Activated CD4-positive, alpha-beta T cell treated with anti-CD3 and anti-CD28 coated beads, Interleukin-2, amount 10 ng/mL, durations not matched to agents 7 days and 5 days (primary cell): Measurements from ENCODE around the gene SPACDR. TPM values are rescaled to one million over a fixed set of nuclear protein-coding genes. Genes with fewer than 3 reads are reported as not detected.
"Not testable (repeated sequence)": the region's sequence is repeated elsewhere in the genome, so short reads cannot be mapped to it uniquely, and the experiment has no call there.

Experiments
- CTCF ChIA-PET: fragments of 350-600 bp; sonication (Branson Sonifier 250); formaldehyde crosslinking; loops from one replicate; lab custom pipeline; 2021; ENCODE audit warnings: antibody characterized with exemption; lab: Charles Lee
- POLR2A ChIA-PET: fragments of 350-600 bp; sonication (Branson Sonifier 250); formaldehyde crosslinking; loops from one replicate; lab custom pipeline; 2021; ENCODE audit warnings: antibody characterized with exemption; lab: Charles Lee
- DNase-seq: peaks from one replicate; pipeline ENCODE4 v3.0.0-alpha.2; 2020
- H3K27ac Mint-ChIP-seq: one replicate; pipeline ENCODE4 v1.8.0; 2021; ENCODE audit warnings: mild to moderate bottlenecking, moderate library complexity, mixed read lengths
- H3K27me3 Mint-ChIP-seq: one replicate; pipeline ENCODE4 v1.8.0; 2021; ENCODE audit warnings: mixed read lengths
- H3K36me3 Mint-ChIP-seq: one replicate; pipeline ENCODE4 v1.8.0; 2021; ENCODE audit warnings: low read depth, mixed read lengths
- H3K4me1 Mint-ChIP-seq: one replicate; pipeline ENCODE4 v1.8.0; 2021; ENCODE audit warnings: mixed read lengths
- H3K4me3 Mint-ChIP-seq: one replicate; pipeline ENCODE4 v1.8.0; 2021; ENCODE audit warnings: mild to moderate bottlenecking, moderate library complexity, mixed read lengths
- H3K9me3 Mint-ChIP-seq: one replicate; pipeline ENCODE4 v1.8.0; 2021; ENCODE audit warnings: mixed read lengths
- total RNA-seq, 2 experiments: library from RNA; stranded (reverse); gene quantifications; one replicate each; pipeline ENCODE4 v1.2.3, GENCODE V29; 2021

The SPACDR gene, protein sequence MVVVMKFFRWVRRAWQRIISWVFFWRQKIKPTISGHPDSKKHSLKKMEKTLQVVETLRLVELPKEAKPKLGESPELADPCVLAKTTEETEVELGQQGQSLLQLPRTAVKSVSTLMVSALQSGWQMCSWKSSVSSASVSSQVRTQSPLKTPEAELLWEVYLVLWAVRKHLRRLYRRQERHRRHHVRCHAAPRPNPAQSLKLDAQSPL
- total RNA-seq: 1 to 10 TPM; 3.0 to 4.1 TPM

GRCh38 chr7:100464210-100464660, at the start of gene SPACDR:
Gene SPACDR (minus strand): TSS chr7:100464260. CDS start chr7:100464025, 235 bp downstream.
- Mint-ChIP-seq H3K9me3 (no peaks in the 10 kb centered on the region), H3K4me1 (peaks cover 2% of the 10 kb centered on the region), H3K4me3 (no peak within 1 kb of the TSS), H3K27ac (no peak within 1 kb of the TSS), H3K27me3 (no peaks in the 10 kb centered on the region), H3K36me3 (peaks cover 29% of the 10 kb centered on the region)
- CTCF ChIA-PET: interaction anchor here (1.0 to 1.7 kb wide), 5 partner anchors 9 to 102 kb away, joined by 3 to 5 read pairs (median 3); no protein-coding TSS in a partner anchor
- POLR2A ChIA-PET: no interaction called here
- no peak for DNase-seq

DNA sequence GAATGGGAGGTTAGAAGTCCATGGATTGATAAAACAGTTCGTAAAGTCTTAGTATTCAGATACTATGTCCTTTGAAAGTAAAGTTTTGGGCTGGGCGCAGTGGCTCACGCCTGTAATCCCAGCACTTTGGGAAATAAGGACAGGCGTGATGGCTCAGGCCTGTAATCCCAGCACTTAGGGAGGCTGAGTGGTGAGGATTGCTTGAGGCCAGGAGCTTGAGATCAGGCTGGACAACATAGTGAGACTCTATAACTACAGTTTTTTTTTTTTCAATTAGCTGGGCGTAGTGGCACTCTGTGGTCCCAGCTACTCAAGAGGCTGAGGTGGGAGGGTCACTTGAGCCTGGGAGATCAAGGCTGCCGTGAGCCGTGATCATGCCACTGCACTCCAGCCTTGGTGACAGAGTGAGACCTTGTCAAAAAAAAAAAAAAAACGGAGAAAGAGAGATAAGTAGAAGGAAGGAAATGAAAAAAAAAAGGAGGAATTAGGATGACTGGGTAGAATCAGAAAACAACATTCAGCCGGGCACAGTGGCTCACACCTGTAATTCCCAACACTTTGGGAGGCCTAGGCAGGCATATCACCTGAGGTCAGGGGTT, 49.3 kb upstream of the SPACDR start:
- ChIA-PET CTCF (interaction anchor here (0.7 to 1.4 kb wide), 2 partner anchors 46 to 278 kb away, joined by 3 to 5 read pairs; no protein-coding TSS in a partner anchor), POLR2A (no interaction called here)
- no peak overlapping the region for H3K4me3 Mint-ChIP-seq

GRCh38 chr7:100510437-100511239, 46.6 kb upstream of the SPACDR start:
- ChIA-PET POLR2A (no interaction called here), CTCF (no interaction called here)
- H3K4me3 Mint-ChIP-seq: no peak overlapping the region
- DNase-seq: no peak
- peaks cover 11% of the 10 kb centered on the region for H3K4me1 Mint-ChIP-seq
- peaks cover 6% of the 10 kb centered on the region for H3K27me3 Mint-ChIP-seq
- H3K36me3 Mint-ChIP-seq: no peaks in the 10 kb centered on the region
- H3K9me3 Mint-ChIP-seq: no peaks in the 10 kb centered on the region
- H3K27ac Mint-ChIP-seq: no peak overlapping the region

More for the DNA sequence above, 49.3 kb upstream of the SPACDR start:
- Mint-ChIP-seq H3K4me1 (peaks cover 28% of the 10 kb centered on the region), H3K27me3 (peaks cover 4% of the 10 kb centered on the region), H3K36me3 (no peaks in the 10 kb centered on the region), H3K9me3 (no peaks in the 10 kb centered on the region), H3K27ac (no peak overlapping the region)
- no peak for DNase-seq

DNA sequence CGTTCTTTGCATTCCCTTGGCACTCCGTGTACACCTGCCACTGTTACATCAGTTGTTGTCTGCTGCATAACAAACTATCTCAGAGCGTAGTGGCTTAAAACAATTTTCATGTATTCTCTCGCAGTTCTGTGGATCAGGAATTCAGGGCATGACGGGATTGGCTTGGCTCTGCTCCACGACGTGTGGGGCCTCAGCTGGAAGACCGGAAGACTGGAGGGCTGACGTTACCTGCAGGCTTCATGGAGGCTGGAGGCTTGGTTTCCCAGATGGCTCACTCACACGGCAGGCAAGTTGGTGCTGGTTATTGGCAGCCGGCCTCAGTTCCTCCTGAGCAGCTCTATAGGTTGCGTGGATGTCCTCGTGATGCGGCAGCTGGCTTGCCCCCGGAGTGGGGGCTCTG, 45.2 kb upstream of the SPACDR start:
- Mint-ChIP-seq H3K36me3 (no peaks in the 10 kb centered on the region), H3K4me3 (no peak overlapping the region), H3K9me3 (no peaks in the 10 kb centered on the region), H3K27ac (no peak overlapping the region), H3K4me1 (peaks cover 2% of the 10 kb centered on the region), H3K27me3 (peaks cover 6% of the 10 kb centered on the region)
- CTCF ChIA-PET: interaction anchor here (1.1 kb wide), 1 partner anchor 16 kb away, joined by 3 read pairs; no protein-coding TSS in a partner anchor
- POLR2A ChIA-PET: no interaction called here
- DNase-seq: no peak

GRCh38 chr7:100506356-100506923, 42.4 kb upstream of the SPACDR start:
- Mint-ChIP-seq H3K4me3 (no peak overlapping the region), H3K9me3 (no peaks in the 10 kb centered on the region), H3K27me3 (peaks cover 6% of the 10 kb centered on the region), H3K36me3 (no peaks in the 10 kb centered on the region), H3K27ac (no peak overlapping the region), H3K4me1 (no peaks in the 10 kb centered on the region)
- ChIA-PET CTCF (interaction anchor here (0.6 to 1.0 kb wide), 4 partner anchors 9 to 420 kb away, joined by 3 to 7 read pairs (median 3); no protein-coding TSS in a partner anchor), POLR2A (no interaction called here)
- DNase-seq: no peak

- no peaks in the 10 kb centered on the region for H3K4me1 Mint-ChIP-seq
- CTCF ChIA-PET: interaction anchor here (0.6 to 1.5 kb wide), 3 partner anchors 22 to 65 kb away, joined by 3 read pairs; no protein-coding TSS in a partner anchor
- H3K4me3 Mint-ChIP-seq: no peak overlapping the region
- H3K27me3 Mint-ChIP-seq: peaks cover 2% of the 10 kb centered on the region
- no peak overlapping the region for H3K27ac Mint-ChIP-seq
- POLR2A ChIA-PET: no interaction called here
- DNase-seq: no peak
- H3K9me3 Mint-ChIP-seq: no peaks in the 10 kb centered on the region
- H3K36me3 Mint-ChIP-seq: no peaks in the 10 kb centered on the region
Observed at GRCh38 chr7:100504887-100505611, 41.0 kb upstream of the SPACDR start.

GRCh38 chr7:100504031-100504430, 40.0 kb upstream of the SPACDR start:
- H3K4me1 Mint-ChIP-seq, H3K27me3 Mint-ChIP-seq, DNase-seq, H3K9me3 Mint-ChIP-seq, H3K27ac Mint-ChIP-seq, POLR2A ChIA-PET, H3K4me3 Mint-ChIP-seq, H3K36me3 Mint-ChIP-seq: not testable (repeated sequence)
- CTCF ChIA-PET: interaction anchor here (0.6 to 1.5 kb wide), 6 partner anchors 19 to 211 kb away, joined by 3 read pairs; no protein-coding TSS in a partner anchor

DNA sequence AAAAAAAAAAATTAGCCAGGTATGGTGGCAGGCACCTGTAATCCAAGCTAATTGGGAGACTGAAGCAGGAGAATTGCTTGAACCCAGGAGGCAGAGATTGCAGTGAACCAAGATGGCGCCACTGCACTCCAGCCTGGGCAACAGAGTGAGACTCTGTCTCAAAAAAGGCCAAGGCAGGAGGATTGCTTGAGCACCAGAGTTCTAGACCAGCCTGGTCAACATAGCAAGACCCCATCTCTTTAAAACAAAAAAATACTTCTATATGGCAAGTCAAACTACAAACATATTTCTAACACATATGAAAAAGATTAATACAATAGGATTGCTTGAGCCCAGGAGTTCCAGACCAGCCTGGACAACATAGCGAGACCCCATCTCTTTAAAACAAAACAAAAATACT, 36.7 kb upstream of the SPACDR start:
- H3K27ac Mint-ChIP-seq, H3K36me3 Mint-ChIP-seq, DNase-seq, H3K4me1 Mint-ChIP-seq, H3K4me3 Mint-ChIP-seq, H3K27me3 Mint-ChIP-seq, H3K9me3 Mint-ChIP-seq, POLR2A ChIA-PET, CTCF ChIA-PET: not testable (repeated sequence)

DNA sequence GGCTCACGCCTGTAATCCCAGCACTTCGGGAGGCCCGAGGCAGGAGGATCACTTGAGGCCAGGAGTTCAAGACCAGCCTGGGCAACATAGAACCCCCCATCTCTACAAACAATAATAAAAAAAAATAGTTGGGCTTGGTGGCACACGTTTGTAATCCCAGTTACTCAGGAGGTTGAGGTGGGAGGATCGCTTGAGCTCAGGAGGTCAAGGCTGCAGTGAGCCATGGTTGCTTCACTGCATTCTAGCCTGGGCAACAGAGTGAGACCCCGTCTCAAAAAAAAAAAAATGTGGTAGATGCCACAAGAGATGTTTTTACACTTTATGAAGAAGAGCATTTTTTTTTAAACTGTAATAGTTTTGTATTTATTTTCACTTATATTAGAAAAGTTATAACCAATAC, 32.4 kb upstream of the SPACDR start:
- Mint-ChIP-seq H3K4me1 (peaks cover 21% of the 10 kb centered on the region), H3K4me3 (no peak overlapping the region), H3K9me3 (no peaks in the 10 kb centered on the region), H3K27ac (no peak overlapping the region), H3K36me3 (no peaks in the 10 kb centered on the region), H3K27me3 (peaks cover 11% of the 10 kb centered on the region)
- no peak for DNase-seq
- ChIA-PET POLR2A (no interaction called here), CTCF (interaction anchor here (0.7 to 1.8 kb wide), 4 partner anchors 12 to 53 kb away, joined by 3 to 7 read pairs (median 4); no protein-coding TSS in a partner anchor)

DNA sequence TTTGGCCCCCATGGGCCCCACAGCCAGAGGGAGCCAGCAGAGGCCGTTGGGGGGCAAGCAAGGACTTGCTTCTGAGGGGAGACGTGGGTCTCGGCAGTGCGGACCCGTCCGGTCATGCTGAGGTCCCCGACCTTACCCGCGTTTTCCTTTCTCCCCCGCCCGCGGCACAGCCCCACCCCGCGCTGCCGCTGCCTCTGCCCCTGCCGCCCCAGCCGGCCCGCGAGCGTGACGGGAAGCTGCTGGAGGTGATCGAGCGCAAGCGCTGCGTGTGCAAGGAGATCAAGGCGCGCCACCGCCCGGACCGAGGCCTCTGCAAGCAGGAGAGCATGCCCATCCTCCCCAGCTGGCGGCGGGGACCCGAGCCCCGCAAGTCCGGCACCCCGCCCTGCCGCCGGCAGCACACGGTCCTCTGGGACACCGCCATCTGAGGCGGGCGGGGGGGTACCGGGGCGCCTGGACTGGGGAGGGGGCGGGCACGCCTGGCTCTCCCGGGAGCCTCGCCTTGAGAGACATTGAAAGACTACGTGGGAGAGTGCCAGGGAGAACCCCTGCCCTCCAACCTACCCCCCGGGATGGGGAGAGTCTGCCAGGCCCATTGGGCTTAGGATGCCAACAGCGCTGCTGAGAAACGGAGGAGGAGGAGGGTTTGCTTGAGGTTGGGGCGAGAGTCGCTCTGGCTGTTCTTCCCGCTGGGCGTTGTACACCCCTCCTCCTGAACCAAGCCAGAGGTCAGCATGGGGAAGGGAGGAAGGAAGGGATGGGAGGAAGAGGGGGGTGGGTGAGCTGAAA, 29.6 kb upstream of the SPACDR start:
- H3K4me1 Mint-ChIP-seq: peaks cover 24% of the 10 kb centered on the region
- peak overlapping the region; percentile 51 for H3K4me3 Mint-ChIP-seq
- peak; percentile 69 for DNase-seq
- no peaks in the 10 kb centered on the region for H3K9me3 Mint-ChIP-seq
- peaks cover 11% of the 10 kb centered on the region for H3K27me3 Mint-ChIP-seq
- CTCF ChIA-PET: interaction anchor here (1.0 to 1.6 kb wide), 5 partner anchors 9 to 71 kb away, joined by 3 to 6 read pairs (median 4); no protein-coding TSS in a partner anchor
- peak overlapping the region; percentile 74 for H3K27ac Mint-ChIP-seq
- no peaks in the 10 kb centered on the region for H3K36me3 Mint-ChIP-seq
- POLR2A ChIA-PET: interaction anchor here (0.5 to 1.1 kb wide), 2 partner anchors 32 to 39 kb away, joined by 3 to 4 read pairs; no protein-coding TSS in a partner anchor
